ENCODE data around the gene CREG2.

Gene CREG2

GRCh38 chr2:101387151-101387834 lies at the start of gene CREG2:
Gene CREG2 (minus strand): TSS chr2:101387503. CDS start chr2:101387457, 46 bp downstream.
- DNase-seq = peak; percentile 41

GRCh38 chr2:101435001-101435862 lies 47.9 kb upstream of the CREG2 start:
- no peak for DNase-seq

GRCh38 chr2:101433465-101433864 lies 46.2 kb upstream of the CREG2 start:
- no peak for DNase-seq

- DNase-seq = no peak
These were observed 45.3 kb upstream of the CREG2 start for GRCh38 chr2:101432411-101433181.

- no peak for DNase-seq
These were observed 44.2 kb upstream of the CREG2 start for GRCh38 chr2:101431486-101431885.

- no peak for DNase-seq
These were observed 42.9 kb upstream of the CREG2 start for GRCh38 chr2:101430156-101430555.

- no peak for DNase-seq
These were observed 42.1 kb upstream of the CREG2 start for GRCh38 chr2:101429453-101429852.

GRCh38 chr2:101428422-101429176 lies 41.3 kb upstream of the CREG2 start:
- DNase-seq = no peak

GRCh38 chr2:101427743-101428142 lies 40.4 kb upstream of the CREG2 start:
- no peak for DNase-seq

GRCh38 chr2:101427240-101427639 lies 39.9 kb upstream of the CREG2 start:
- no peak for DNase-seq

- no peak for DNase-seq
These were observed 39.5 kb upstream of the CREG2 start for GRCh38 chr2:101426822-101427221.

GRCh38 chr2:101420623-101421022 lies 33.3 kb upstream of the CREG2 start:
- no peak for DNase-seq

- DNase-seq = peak; percentile 48
These were observed 31.9 kb upstream of the CREG2 start for GRCh38 chr2:101419096-101419663.

- DNase-seq = no peak
These were observed 31.3 kb upstream of the CREG2 start for GRCh38 chr2:101418460-101419095.

GRCh38 chr2:101416609-101417008 lies 29.3 kb upstream of the CREG2 start:
- no peak for DNase-seq

- no peak for DNase-seq
These were observed 28.6 kb upstream of the CREG2 start for GRCh38 chr2:101415884-101416283.

- DNase-seq = no peak
These were observed 27.9 kb upstream of the CREG2 start for GRCh38 chr2:101415220-101415619.

- no peak for DNase-seq
These were observed 24.9 kb upstream of the CREG2 start for GRCh38 chr2:101412092-101412694.

- no peak for DNase-seq
These were observed 23.4 kb upstream of the CREG2 start for GRCh38 chr2:101410746-101411145.

GRCh38 chr2:101410114-101410513 lies 22.8 kb upstream of the CREG2 start:
- no peak for DNase-seq

- DNase-seq = no peak
These were observed 22.4 kb upstream of the CREG2 start for GRCh38 chr2:101409699-101410098.
